ENCODE data around the gene AP5B1. TPM values are rescaled to one million over a fixed set of nuclear protein-coding genes. Genes with fewer than 3 reads are reported as not detected.

The AP5B1 gene
- total RNA-seq, 4 donors from 2014 or later: 2.4 to 17.1 (median 5.7) TPM

DNA sequence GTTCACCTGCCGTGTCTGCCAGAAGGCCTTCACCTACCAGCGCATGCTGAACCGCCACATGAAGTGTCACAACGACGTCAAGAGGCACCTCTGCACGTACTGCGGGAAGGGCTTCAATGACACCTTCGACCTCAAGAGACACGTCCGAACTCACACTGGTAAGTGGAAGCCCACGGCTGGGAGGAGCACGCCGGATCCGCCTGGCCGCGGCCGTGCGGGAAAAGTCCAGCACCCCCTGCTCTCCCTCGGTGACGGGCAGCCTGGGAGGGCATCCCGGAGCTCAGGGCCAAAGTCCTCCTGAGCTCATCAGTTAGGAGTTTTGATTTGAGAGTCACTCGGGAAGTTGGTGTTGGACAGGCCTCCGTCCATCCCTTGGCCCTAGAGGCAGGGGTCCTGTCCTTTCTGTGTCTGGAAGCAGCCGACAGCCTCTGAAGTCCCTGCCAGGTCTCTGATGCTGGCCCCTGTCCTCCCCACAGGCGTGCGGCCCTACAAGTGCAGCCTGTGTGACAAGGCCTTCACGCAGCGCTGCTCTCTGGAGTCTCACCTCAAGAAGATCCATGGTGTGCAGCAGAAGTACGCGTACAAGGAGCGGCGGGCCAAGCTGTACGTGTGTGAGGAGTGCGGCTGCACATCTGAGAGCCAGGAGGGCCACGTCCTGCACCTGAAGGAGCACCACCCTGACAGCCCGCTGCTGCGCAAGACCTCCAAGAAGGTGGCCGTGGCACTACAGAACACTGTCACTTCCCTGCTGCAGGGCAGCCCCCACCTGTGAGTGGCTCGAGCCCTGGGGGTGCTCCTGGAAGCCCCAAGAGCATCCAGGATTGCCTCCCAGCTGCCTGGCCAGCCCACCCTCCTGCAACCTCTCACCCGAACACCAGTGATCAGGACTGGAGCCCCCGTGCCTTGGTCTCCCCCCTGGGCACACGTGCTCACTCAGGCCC is 14.1 kb upstream of the AP5B1 start:
- no peak for TF ChIP-seq POLR2A (IDR thresholded peaks at IDR 0.05)
- TF ChIP-seq, protein P1, sequence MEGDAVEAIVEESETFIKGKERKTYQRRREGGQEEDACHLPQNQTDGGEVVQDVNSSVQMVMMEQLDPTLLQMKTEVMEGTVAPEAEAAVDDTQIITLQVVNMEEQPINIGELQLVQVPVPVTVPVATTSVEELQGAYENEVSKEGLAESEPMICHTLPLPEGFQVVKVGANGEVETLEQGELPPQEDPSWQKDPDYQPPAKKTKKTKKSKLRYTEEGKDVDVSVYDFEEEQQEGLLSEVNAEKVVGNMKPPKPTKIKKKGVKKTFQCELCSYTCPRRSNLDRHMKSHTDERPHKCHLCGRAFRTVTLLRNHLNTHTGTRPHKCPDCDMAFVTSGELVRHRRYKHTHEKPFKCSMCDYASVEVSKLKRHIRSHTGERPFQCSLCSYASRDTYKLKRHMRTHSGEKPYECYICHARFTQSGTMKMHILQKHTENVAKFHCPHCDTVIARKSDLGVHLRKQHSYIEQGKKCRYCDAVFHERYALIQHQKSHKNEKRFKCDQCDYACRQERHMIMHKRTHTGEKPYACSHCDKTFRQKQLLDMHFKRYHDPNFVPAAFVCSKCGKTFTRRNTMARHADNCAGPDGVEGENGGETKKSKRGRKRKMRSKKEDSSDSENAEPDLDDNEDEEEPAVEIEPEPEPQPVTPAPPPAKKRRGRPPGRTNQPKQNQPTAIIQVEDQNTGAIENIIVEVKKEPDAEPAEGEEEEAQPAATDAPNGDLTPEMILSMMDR (IDR thresholded peaks at IDR 0.05): no peak
- H3K4me3 ChIP-seq: no peak overlapping the region
- no peaks in the 10 kb centered on the region for H3K27me3 ChIP-seq
- no peaks in the 10 kb centered on the region for H3K9me3 ChIP-seq
- no peak overlapping the region for H3K27ac ChIP-seq
- DNase-seq: no peak
- H3K4me1 ChIP-seq: no peaks in the 10 kb centered on the region
- H3K36me3 ChIP-seq: no peaks in the 10 kb centered on the region
- intact Hi-C loops (cut with DNase I; ENCODE audit: low total_unique reads): no loop called here

DNA sequence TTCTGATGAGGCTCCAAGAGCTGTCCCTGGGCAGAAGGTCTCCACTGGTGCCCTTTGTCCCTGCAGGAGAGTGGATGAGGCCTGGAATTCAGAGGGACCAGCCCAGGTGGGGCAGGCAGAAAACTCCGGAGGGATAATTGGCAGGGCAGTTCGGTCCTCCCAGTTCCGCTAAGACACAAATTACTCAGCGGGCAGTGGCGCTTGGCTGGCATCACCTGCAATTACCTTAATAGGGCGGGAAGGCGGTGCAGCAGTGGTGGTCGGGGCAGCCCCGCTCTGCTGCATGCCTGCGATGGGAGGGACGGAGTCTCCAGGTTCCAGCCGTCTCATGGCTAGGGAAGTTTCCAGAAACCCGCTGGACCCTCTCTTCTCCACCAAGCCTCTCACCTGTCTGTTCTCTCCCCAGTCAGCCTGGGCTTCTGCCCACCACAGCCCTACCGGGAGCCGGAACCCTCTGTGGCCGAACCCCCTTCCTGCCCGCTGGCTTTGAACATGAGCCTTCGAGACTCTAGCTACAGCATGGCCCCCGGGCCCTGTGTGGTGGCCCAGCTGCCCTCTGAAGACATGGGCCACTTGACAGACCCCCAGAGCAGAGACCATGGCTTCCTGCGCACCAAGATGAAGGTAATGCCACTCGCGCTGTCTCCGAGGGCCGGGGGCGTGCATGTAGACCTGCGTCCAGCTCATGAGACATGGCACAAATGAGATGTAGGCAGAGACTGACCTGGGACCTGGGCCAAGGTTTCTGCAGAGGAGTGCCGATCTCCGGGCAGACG is 13.0 kb upstream of the AP5B1 start:
- DNase-seq: no peak
- intact Hi-C loops (cut with DNase I; ENCODE audit: low total_unique reads): no loop called here
- no peak overlapping the region for H3K27ac ChIP-seq

DNA sequence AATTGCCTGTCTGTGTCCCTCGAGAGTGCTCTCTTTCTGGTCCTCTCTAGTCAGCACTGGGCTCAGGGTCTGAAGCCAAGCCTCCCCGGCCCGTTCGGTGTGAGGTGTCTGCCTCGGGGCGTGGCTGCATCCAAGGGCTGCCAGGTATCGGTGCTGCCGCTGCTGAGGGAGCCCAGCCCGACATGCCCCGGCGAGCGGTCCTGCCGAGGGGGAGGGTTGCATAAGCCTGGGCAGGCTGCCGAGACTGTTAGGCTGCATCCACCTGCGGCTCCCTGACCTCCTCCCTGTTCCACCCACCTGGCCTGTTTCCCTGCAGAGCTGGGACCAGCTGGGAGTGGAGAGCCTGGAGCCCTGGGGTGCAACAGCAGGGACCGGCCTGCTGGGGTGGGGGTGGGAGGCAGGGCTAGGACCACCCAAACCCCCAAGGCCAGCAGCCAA is 12.4 kb upstream of the AP5B1 start:
- Histone ChIP-seq H3K4me1 (no peaks in the 10 kb centered on the region), H3K9me3 (no peaks in the 10 kb centered on the region), H3K4me3 (no peak overlapping the region), H3K27me3 (peaks cover 0 to 7% of the 10 kb centered on the region in 2 donors), H3K27ac (no peak overlapping the region), H3K36me3 (no peaks in the 10 kb centered on the region)
- DNase-seq: no peak
- intact Hi-C loops (cut with DNase I; ENCODE audit: low total_unique reads): no loop called here
- no peak for TF ChIP-seq POLR2A (IDR thresholded peaks at IDR 0.05)
- TF ChIP-seq, protein P1 (IDR thresholded peaks at IDR 0.05): no peak

More for the DNA sequence above, 13.0 kb upstream of the AP5B1 start:
- Histone ChIP-seq H3K4me1 (no peaks in the 10 kb centered on the region), H3K27me3 (peaks cover 0 to under 1% of the 10 kb centered on the region in 2 donors), H3K36me3 (no peaks in the 10 kb centered on the region), H3K9me3 (no peaks in the 10 kb centered on the region), H3K4me3 (no peak overlapping the region)
- no peak for TF ChIP-seq POLR2A (IDR thresholded peaks at IDR 0.05)
- TF ChIP-seq, protein P1 (IDR thresholded peaks at IDR 0.05): no peak

DNA sequence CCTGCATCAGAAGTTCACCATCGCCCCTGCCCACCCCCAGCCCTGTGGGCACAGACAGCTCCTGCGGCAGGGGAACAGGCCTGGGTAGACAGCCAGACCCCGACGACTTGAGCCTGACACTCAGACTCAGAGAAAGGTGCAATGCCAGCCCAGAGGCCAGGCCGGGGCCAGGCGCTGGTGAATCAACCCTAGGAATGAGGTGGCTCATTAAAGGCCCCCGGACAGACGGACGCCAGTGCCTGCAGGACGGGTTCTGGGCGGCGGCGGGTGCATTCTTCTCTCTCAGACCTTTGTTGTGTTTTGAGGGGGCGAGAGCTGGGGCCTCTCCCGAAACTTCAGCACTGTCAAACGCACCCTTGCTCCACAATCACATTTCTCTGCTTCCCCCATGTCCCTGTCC is 11.7 kb upstream of the AP5B1 start:
- no peak overlapping the region for H3K27ac ChIP-seq
- no peak for DNase-seq
- intact Hi-C loops (cut with DNase I; ENCODE audit: low total_unique reads): no loop called here
- no peaks in the 10 kb centered on the region for H3K36me3 ChIP-seq
- peaks cover 0 to 13% of the 10 kb centered on the region in 2 donors for H3K27me3 ChIP-seq
- no peaks in the 10 kb centered on the region for H3K9me3 ChIP-seq
- H3K4me1 ChIP-seq: no peaks in the 10 kb centered on the region
- no peak overlapping the region for H3K4me3 ChIP-seq
- TF ChIP-seq POLR2A (IDR thresholded peaks at IDR 0.05): no peak
- TF ChIP-seq, protein P1 (IDR thresholded peaks at IDR 0.05): no peak
